Mesenchymal stem cell (in vitro differentiated cells and primary cell): Measurements from ENCODE around the gene INSYN2B. TPM values are rescaled to one million over a fixed set of nuclear protein-coding genes. Genes with fewer than 3 reads are reported as not detected.
A peak's percentile ranks its signal among the peaks of the same experiment; 100 is the strongest.

Experiments
- DNase-seq: peaks from one replicate; pipeline ENCODE4 v3.0.0-alpha.2; 2013
- H2AFZ ChIP-seq: one replicate; pipeline ENCODE4 v1.6.1; 2013; ENCODE audit warnings: low read depth, mild to moderate bottlenecking, control low read depth, inconsistent platforms, low read length, moderate library complexity
- H2AK5ac ChIP-seq: 2 replicates; pipeline ENCODE4 v1.6.1; 2013; ENCODE audit warnings: low read length, moderate library complexity, mild to moderate bottlenecking, inconsistent platforms; ENCODE audit not compliant: severe bottlenecking
- H2BK120ac ChIP-seq: one replicate; pipeline ENCODE4 v1.6.1; 2013; ENCODE audit warnings: low read depth, mild to moderate bottlenecking, inconsistent platforms, low read length, moderate library complexity
- H2BK12ac ChIP-seq, 2 experiments: one replicate each; pipeline ENCODE4 v1.6.1; 2013; ENCODE audit warnings: inconsistent platforms in 2 of 2, low read length in 2 of 2, mild to moderate bottlenecking in 2 of 2, moderate library complexity in 2 of 2, control low read depth in 1 of 2
- H2BK15ac ChIP-seq: one replicate; pipeline ENCODE4 v1.6.1; 2013; ENCODE audit warnings: mild to moderate bottlenecking, low read depth, inconsistent platforms; ENCODE audit not compliant: poor library complexity, severe bottlenecking
- H2BK5ac ChIP-seq: 2 replicates; pipeline ENCODE4 v1.6.1; 2013; ENCODE audit warnings: low read depth, mild to moderate bottlenecking, low read length, control low read depth, inconsistent platforms; ENCODE audit not compliant: poor library complexity, severe bottlenecking
- H3K14ac ChIP-seq, 2 experiments: one replicate each; pipeline ENCODE4 v1.6.1; 2013; ENCODE audit warnings: inconsistent platforms in 2 of 2, low read length in 2 of 2, control low read depth in 1 of 2, mild to moderate bottlenecking in 1 of 2, moderate library complexity in 1 of 2
- H3K18ac ChIP-seq, 2 experiments: one replicate each; pipeline ENCODE4 v1.6.1; 2013; ENCODE audit warnings: inconsistent platforms in 2 of 2, low read length in 2 of 2, control low read depth in 1 of 2, low read depth in 1 of 2, mild to moderate bottlenecking in 1 of 2
- H3K23ac ChIP-seq, 2 experiments: one replicate each; pipeline ENCODE4 v1.6.1; 2013; ENCODE audit warnings: inconsistent platforms in 2 of 2, low read length in 2 of 2, mild to moderate bottlenecking in 2 of 2, moderate library complexity in 2 of 2, control low read depth in 1 of 2
- H3K27ac ChIP-seq: 2 replicates; pipeline ENCODE4 v1.5.1; 2013; ENCODE audit warnings: mild to moderate bottlenecking, moderate library complexity, low read length, control low read depth, inconsistent platforms; ENCODE audit not compliant: poor library complexity, severe bottlenecking
- H3K27me3 ChIP-seq, 2 experiments: 2 replicates each; pipeline versions ENCODE4 v1.6.1 to v1.7.0; 2013; ENCODE audit warnings: low read length in 2 of 2, mild to moderate bottlenecking in 2 of 2, moderate library complexity in 2 of 2, control low read depth in 1 of 2, inconsistent platforms in 1 of 2; ENCODE audit not compliant: control insufficient read depth in 1 of 2, insufficient read depth in 1 of 2
- H3K36me3 ChIP-seq, 2 experiments: 2 replicates each; pipeline versions ENCODE4 v1.6.1 to v1.7.0; 2013; ENCODE audit warnings: low read length in 2 of 2, control low read depth in 1 of 2, inconsistent platforms in 1 of 2, low read depth in 1 of 2, mild to moderate bottlenecking in 1 of 2; ENCODE audit not compliant: insufficient read depth in 2 of 2, control insufficient read depth in 1 of 2
- H3K4ac ChIP-seq, 2 experiments: one replicate each; pipeline ENCODE4 v1.6.1; 2013; ENCODE audit warnings: inconsistent platforms in 2 of 2, low read length in 2 of 2, mild to moderate bottlenecking in 2 of 2, moderate library complexity in 2 of 2, control low read depth in 1 of 2, low read depth in 1 of 2
- H3K4me1 ChIP-seq: 2 replicates; pipeline ENCODE4 v1.6.1; 2013; ENCODE audit warnings: low read depth, low read length, control low read depth; ENCODE audit not compliant: control insufficient read depth, insufficient read depth
- H3K4me2 ChIP-seq: 2 replicates; pipeline ENCODE4 v1.6.1; 2013; ENCODE audit warnings: low read length, mild to moderate bottlenecking, inconsistent platforms; ENCODE audit not compliant: poor library complexity, severe bottlenecking
- H3K4me3 ChIP-seq, 2 experiments: 2 replicates each; pipeline versions ENCODE4 v1.5.1 to v1.7.0; 2013; ENCODE audit warnings: low read length in 2 of 2, mild to moderate bottlenecking in 2 of 2, control low read depth in 1 of 2, low read depth in 1 of 2; ENCODE audit not compliant: insufficient read depth in 1 of 2
- H3K79me1 ChIP-seq: replicated peaks from 2 replicates; pipeline ENCODE4 v1.6.1; 2013; ENCODE audit warnings: mild to moderate bottlenecking, control low read depth, low read length, inconsistent platforms; ENCODE audit not compliant: poor library complexity, severe bottlenecking
- H3K9ac ChIP-seq: 2 replicates; pipeline ENCODE4 v1.7.0; 2013; ENCODE audit warnings: mild to moderate bottlenecking, low read length, moderate library complexity
- H3K9me3 ChIP-seq: 2 replicates; pipeline ENCODE4 v1.7.0; 2013; ENCODE audit warnings: mild to moderate bottlenecking, low read length; ENCODE audit not compliant: control insufficient read depth
- H4K8ac ChIP-seq: one replicate; pipeline ENCODE4 v1.6.1; 2013; ENCODE audit warnings: inconsistent platforms, mild to moderate bottlenecking, low read length, moderate library complexity
- H4K91ac ChIP-seq: one replicate; pipeline ENCODE4 v1.6.1; 2013; ENCODE audit warnings: mild to moderate bottlenecking, low read length, inconsistent platforms
- whole genome bisulfite sequencing: methylation state at CpG from one replicate; pipeline ENCODE4 v1.1.7; 2013; ENCODE audit warnings: mixed read lengths; 5-methylcytosine and 5-hydroxymethylcytosine counted together
- small RNA-seq: library from polyadenylated mRNA; stranded (forward); fragments of <200 nt; extraction: miRNeasy Mini kit (QIAGEN cat#:217004); gene quantifications from one replicate; pipeline ENCODE3, GENCODE V24; 2013; ENCODE audit warnings: low read depth

The INSYN2B gene

GRCh38 chr5:169817031-169817430, 163.3 kb downstream of the INSYN2B start:
- no peak overlapping the region for H3K23ac ChIP-seq
- no peak overlapping the region for H3K4me2 ChIP-seq
- H3K27me3 ChIP-seq: no peaks in the 10 kb centered on the region
- no peak overlapping the region for H2BK15ac ChIP-seq
- no peaks in the 10 kb centered on the region for H3K79me1 ChIP-seq
- H3K27ac ChIP-seq: no peak overlapping the region
- H3K4ac ChIP-seq: no peak overlapping the region
- peaks cover 8% of the 10 kb centered on the region for H3K4me1 ChIP-seq
- H2AFZ ChIP-seq: no peak overlapping the region
- no peak overlapping the region for H2BK120ac ChIP-seq
- no peak overlapping the region for H3K9ac ChIP-seq
- no peak overlapping the region for H3K14ac ChIP-seq
- H2BK5ac ChIP-seq: no peak overlapping the region
- H3K36me3 ChIP-seq: no peaks in the 10 kb centered on the region
- no peak for DNase-seq
- H3K4me3 ChIP-seq: no peak overlapping the region
- no peak overlapping the region for H4K91ac ChIP-seq
- no CpG with 5 or more reads among the region's 2 CpGs for WGBS
- H2BK12ac ChIP-seq: no peak overlapping the region
- H3K18ac ChIP-seq: no peak overlapping the region
- no peak overlapping the region for H2AK5ac ChIP-seq
- no peak overlapping the region for H4K8ac ChIP-seq
- no peaks in the 10 kb centered on the region for H3K9me3 ChIP-seq

GRCh38 chr5:169814522-169814921, 165.8 kb downstream of the INSYN2B start:
- Histone ChIP-seq H3K4me1 (peaks cover 11% of the 10 kb centered on the region), H3K4me2 (no peak overlapping the region), H2BK5ac (no peak overlapping the region), H4K91ac (no peak overlapping the region), H3K79me1 (peaks cover 1% of the 10 kb centered on the region), H3K9ac (no peak overlapping the region), H3K14ac (no peak overlapping the region), H2AFZ (no peak overlapping the region), H3K9me3 (no peaks in the 10 kb centered on the region), H3K27me3 (peaks cover 0 to 2% of the 10 kb centered on the region in 2 experiments), H2BK15ac (no peak overlapping the region), H2BK120ac (no peak overlapping the region), H3K18ac (no peak overlapping the region), H4K8ac (no peak overlapping the region), H3K4me3 (no peak overlapping the region), H3K4ac (no peak overlapping the region), H3K36me3 (no peaks in the 10 kb centered on the region), H3K27ac (peak overlapping the region; percentile 18), H2AK5ac (no peak overlapping the region), H3K23ac (no peak overlapping the region), H2BK12ac (no peak overlapping the region)
- DNase-seq: no peak
- no CpG with 5 or more reads among the region's 1 CpG for WGBS

Small RNA genes lying within 50 kb of the gene (small RNA-seq; reads per million reads assigned to genes)
- not detected for gene MIR378E
